Calu3 (cell line): ENCODE data around the gene MYO1G. TPM values are rescaled to one million over a fixed set of nuclear protein-coding genes. Genes with fewer than 3 reads are reported as not detected.
A peak's percentile ranks its signal among the peaks of the same experiment; 100 is the strongest.

ENCODE experiments used
- BruUV-seq: library from RNA; stranded (reverse); fragments of 400-500 nt; replicated peaks from 2 replicates; lab custom pipeline; 2021; lab: Mats Ljungman, UMichigan
- CTCF ChIA-PET: fragments of 300-600 bp; sonication (Branson Sonifier 250); formaldehyde crosslinking; loops from one replicate; lab custom pipeline; 2022; ENCODE audit warnings: antibody characterized with exemption; lab: Charles Lee
- DNase-seq: peaks from one replicate; pipeline ENCODE4 v3.0.0; 2022
- H3K27ac Mint-ChIP-seq: one replicate; pipeline ENCODE4 v1.8.0; 2022; ENCODE audit warnings: mixed read lengths; ENCODE audit not compliant: unreplicated experiment
- H3K27me3 Mint-ChIP-seq: one replicate; pipeline ENCODE4 v1.8.0; 2022; ENCODE audit warnings: mixed read lengths; ENCODE audit not compliant: unreplicated experiment
- H3K36me3 Mint-ChIP-seq: one replicate; pipeline ENCODE4 v1.8.0; 2022; ENCODE audit warnings: mild to moderate bottlenecking, moderate library complexity, mixed read lengths; ENCODE audit not compliant: insufficient read depth, unreplicated experiment
- H3K4me1 Mint-ChIP-seq: one replicate; pipeline ENCODE4 v1.8.0; 2022; ENCODE audit warnings: mild to moderate bottlenecking, low read depth, mixed read lengths; ENCODE audit not compliant: unreplicated experiment
- H3K4me3 Mint-ChIP-seq: one replicate; pipeline ENCODE4 v1.8.0; 2022; ENCODE audit warnings: mild to moderate bottlenecking, low read depth, moderate library complexity, mixed read lengths; ENCODE audit not compliant: unreplicated experiment
- H3K9me3 Mint-ChIP-seq: one replicate; pipeline ENCODE4 v1.8.0; 2022; ENCODE audit warnings: low read depth, mixed read lengths; ENCODE audit not compliant: unreplicated experiment
- intact Hi-C: fragments of 100-400 bp; cut with micrococcal nuclease; formaldehyde crosslinking; loops from one replicate; pipeline ENCODE4 v1.10.0; 2022; ENCODE audit not compliant: unreplicated experiment
- total RNA-seq: library from RNA; stranded (reverse); gene quantifications from 2 replicates; pipeline ENCODE4 v1.2.3, GENCODE V29; 2022
- TF ChIP-seq, protein P1 (sequence below): fragments of 200-600 bp; IDR thresholded peaks from one replicate; pipeline ENCODE4 v1.8.0; 2022; ENCODE audit warnings: antibody characterized with exemption; ENCODE audit not compliant: unreplicated experiment

MYO1G gene
- total RNA-seq, 1 experiment from 2014 or later: 0.33 TPM

DNA sequence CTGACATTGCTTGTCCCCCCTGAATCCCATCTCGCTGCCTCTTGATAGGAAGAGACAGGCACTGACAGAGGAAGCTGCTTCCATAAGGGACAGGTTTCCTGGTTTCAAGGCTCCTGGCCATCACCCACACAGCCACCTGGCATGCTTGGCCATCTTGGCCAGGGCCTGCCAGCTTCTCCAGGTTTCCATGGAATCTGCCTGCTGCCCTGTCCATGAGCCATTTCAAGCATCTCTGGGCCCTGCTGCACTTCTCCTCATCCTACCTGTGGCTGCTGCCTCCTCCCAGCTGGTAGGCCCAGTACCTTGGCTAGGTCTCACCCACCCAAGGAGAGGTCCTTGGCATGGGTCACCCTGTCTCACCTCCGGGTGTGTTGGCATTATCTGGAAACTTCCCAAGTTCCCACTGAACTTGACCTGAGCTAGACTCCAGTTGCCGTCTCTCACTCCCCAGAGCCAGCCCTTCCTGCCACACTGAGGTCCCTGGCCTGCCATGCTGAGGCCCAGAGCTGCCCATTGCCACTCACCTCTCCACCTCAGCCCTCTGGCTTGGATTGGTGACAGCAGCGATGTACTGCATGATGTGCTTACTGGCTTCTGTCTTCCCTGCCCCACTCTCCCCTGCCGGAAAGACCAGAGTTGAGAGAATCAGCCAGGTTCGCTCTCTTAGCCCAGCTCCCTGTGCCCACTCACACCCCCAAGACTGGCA lies 2.6 kb downstream of the MYO1G start:
- peaks cover 17% of the 10 kb centered on the region for H3K36me3 Mint-ChIP-seq
- intact Hi-C loops: no loop called here
- BruUV-seq: no TSS peak
- no peaks in the 10 kb centered on the region for H3K9me3 Mint-ChIP-seq
- H3K27ac Mint-ChIP-seq: no peak overlapping the region
- CTCF ChIA-PET: interaction anchor here (0.6 kb wide), 1 partner anchor 13 kb away, joined by 3 read pairs; no protein-coding TSS in a partner anchor
- peaks cover 11% of the 10 kb centered on the region for H3K4me1 Mint-ChIP-seq
- peaks cover 16% of the 10 kb centered on the region for H3K27me3 Mint-ChIP-seq
- TF ChIP-seq, protein P1, sequence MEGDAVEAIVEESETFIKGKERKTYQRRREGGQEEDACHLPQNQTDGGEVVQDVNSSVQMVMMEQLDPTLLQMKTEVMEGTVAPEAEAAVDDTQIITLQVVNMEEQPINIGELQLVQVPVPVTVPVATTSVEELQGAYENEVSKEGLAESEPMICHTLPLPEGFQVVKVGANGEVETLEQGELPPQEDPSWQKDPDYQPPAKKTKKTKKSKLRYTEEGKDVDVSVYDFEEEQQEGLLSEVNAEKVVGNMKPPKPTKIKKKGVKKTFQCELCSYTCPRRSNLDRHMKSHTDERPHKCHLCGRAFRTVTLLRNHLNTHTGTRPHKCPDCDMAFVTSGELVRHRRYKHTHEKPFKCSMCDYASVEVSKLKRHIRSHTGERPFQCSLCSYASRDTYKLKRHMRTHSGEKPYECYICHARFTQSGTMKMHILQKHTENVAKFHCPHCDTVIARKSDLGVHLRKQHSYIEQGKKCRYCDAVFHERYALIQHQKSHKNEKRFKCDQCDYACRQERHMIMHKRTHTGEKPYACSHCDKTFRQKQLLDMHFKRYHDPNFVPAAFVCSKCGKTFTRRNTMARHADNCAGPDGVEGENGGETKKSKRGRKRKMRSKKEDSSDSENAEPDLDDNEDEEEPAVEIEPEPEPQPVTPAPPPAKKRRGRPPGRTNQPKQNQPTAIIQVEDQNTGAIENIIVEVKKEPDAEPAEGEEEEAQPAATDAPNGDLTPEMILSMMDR: no peak
- no peak overlapping the region for H3K4me3 Mint-ChIP-seq
- no peak for DNase-seq

DNA sequence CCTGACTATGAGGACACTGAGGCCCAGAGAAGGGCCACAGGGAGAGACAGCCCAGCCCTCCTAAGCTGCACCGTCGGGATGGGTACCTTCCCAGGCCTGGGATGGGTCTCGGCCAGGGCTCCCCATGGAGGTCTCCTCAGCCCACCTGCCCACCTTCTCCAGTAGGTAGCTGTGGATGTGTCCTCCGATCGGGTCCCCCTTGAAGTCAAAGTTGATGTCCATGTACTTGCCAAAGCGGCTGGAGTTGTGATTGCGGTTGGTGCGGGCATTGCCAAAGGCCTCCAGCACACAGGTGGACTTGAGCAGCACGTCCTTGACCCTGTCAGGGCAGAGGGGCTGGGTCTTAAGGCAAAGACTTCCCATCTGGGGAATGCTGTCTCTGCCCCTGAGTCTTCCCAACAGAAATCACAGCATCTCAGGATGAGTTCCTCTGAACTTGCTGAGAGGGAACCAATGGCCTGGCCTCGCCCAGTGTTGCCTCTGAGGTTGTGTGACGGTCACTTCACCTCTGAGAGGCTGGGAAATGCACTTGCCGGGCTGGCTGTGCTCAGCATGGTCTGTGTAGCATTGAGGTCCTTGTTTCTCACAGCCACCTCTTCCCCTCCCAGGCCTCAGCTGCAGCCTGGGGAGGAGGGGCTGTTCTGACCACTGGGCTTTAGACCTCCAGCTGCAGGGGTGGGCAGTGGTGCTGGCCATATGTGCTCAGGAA lies 3.3 kb downstream of the MYO1G start:
- no TSS peak for BruUV-seq
- peaks cover 11% of the 10 kb centered on the region for H3K4me1 Mint-ChIP-seq
- CTCF ChIA-PET: no interaction called here
- no peak overlapping the region for H3K4me3 Mint-ChIP-seq
- TF ChIP-seq, protein P1: no peak
- peaks cover 17% of the 10 kb centered on the region for H3K27me3 Mint-ChIP-seq
- H3K9me3 Mint-ChIP-seq: no peaks in the 10 kb centered on the region
- intact Hi-C loops: no loop called here
- H3K36me3 Mint-ChIP-seq: peaks cover 11% of the 10 kb centered on the region
- DNase-seq: no peak
- no peak overlapping the region for H3K27ac Mint-ChIP-seq

DNA sequence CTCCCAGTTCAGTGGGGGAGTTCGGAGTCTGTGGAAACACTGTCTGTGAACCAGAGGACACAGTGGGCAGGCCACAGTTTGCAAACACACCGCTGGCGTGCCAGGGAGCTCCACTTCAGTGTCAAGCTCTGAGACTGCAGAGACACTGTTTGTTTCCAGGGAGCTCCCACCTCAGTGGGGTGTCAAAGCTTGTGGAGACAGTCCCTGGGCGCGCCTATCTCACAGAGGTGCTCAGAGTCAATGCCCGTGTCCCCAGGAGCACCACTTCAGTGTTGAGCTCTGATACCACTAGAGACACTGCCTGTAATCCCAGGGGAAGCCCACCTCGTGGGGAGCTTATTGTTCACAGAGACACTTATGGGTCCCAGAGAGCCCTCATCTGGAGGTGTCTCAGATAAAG lies 4.3 kb downstream of the MYO1G start:
- peaks cover 17% of the 10 kb centered on the region for H3K27me3 Mint-ChIP-seq
- TF ChIP-seq, protein P1: no peak
- peaks cover 11% of the 10 kb centered on the region for H3K4me1 Mint-ChIP-seq
- no TSS peak for BruUV-seq
- intact Hi-C loops: no loop called here
- H3K27ac Mint-ChIP-seq: no peak overlapping the region
- CTCF ChIA-PET: interaction anchor here (1.5 to 3.8 kb wide), 5 partner anchors 10 to 161 kb away, joined by 3 to 47 read pairs (median 21); partner anchors contain the start of gene CCM2
- no peaks in the 10 kb centered on the region for H3K9me3 Mint-ChIP-seq
- DNase-seq: no peak
- no peak overlapping the region for H3K4me3 Mint-ChIP-seq
- H3K36me3 Mint-ChIP-seq: peaks cover 6% of the 10 kb centered on the region

DNA sequence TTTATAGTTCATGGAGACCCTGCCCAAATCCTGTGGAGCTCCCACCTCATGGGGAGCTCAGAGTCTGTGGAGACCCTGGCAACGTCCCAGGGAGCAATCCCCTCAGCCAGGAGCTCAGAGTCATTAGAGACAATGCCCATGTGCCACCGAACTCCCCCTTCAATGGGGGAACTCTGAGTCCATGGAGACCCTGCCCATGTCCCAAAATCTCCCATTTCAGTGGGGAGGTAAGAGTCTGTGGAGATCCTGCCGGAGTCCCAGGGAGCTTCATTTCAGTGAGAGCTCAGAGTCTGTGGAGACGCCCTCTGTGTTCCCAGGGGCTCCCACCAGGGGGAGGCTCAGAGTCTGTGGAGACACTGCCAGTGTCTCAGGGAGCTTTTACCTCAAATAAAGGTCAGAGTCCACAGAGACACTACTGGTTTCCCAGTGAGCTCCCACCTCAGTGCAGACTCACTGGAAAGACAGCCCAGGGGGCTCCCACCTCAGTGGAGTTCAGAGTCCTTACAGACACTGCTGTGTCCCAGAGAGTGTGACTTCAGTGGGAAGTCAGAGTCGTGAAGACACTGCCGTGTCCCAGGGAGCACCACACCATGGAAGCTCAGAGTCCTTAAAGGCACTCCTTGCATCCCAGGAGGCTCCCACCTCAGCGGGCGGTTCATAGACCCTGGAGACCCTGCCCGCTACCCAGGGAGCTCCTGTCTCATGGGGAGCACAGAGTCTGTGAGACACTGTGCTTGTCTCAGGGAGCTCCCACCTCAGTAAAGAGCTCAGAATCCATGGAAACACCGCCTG lies 5.0 kb downstream of the MYO1G start:
- peak; percentile 68 for DNase-seq
- H3K27me3 Mint-ChIP-seq: peaks cover 17% of the 10 kb centered on the region
- no TSS peak for BruUV-seq
- H3K9me3 Mint-ChIP-seq: no peaks in the 10 kb centered on the region
- intact Hi-C loops: loop anchor here (1.0 kb wide), 1 partner anchor 162 kb away; no protein-coding TSS in a partner anchor
- H3K27ac Mint-ChIP-seq: no peak overlapping the region
- CTCF ChIA-PET: interaction anchor here (0.7 to 3.8 kb wide), 13 partner anchors 9 to 164 kb away, joined by 3 to 47 read pairs (median 5); partner anchors contain the start of genes CCM2 and TBRG4
- H3K36me3 Mint-ChIP-seq: peaks cover 2% of the 10 kb centered on the region
- peaks cover 11% of the 10 kb centered on the region for H3K4me1 Mint-ChIP-seq
- H3K4me3 Mint-ChIP-seq: no peak overlapping the region
- TF ChIP-seq, protein P1: peak; percentile 70
